DMS 273 treated with DMSO at 0.1 percent for 48 hours (cell line): ENCODE results near the gene GALNT5.
"Not testable (repeated sequence)": the region's sequence is repeated elsewhere in the genome, so short reads cannot be mapped to it uniquely, and the experiment has no call there.

Experiments
- DNase-seq: peaks from one replicate; lab custom pipeline; 2025; lab: John Stamatoyannopoulos, UW

GALNT5 gene

GRCh38 chr2:157246765-157247407 lies 10.6 kb upstream of the GALNT5 start:
- no peak for DNase-seq

GRCh38 chr2:157250836-157251235 lies 6.7 kb upstream of the GALNT5 start:
- DNase-seq = no peak

- no peak for DNase-seq
These were observed 5.6 kb upstream of the GALNT5 start for GRCh38 chr2:157251932-157252331.

- no peak for DNase-seq
These were observed 5.0 kb upstream of the GALNT5 start for GRCh38 chr2:157252529-157252928.

GRCh38 chr2:157254041-157254440 lies 3.5 kb upstream of the GALNT5 start:
- no peak for DNase-seq

- DNase-seq = no peak
These were observed 1.8 kb upstream of the GALNT5 start for GRCh38 chr2:157255746-157256145.

- no peak for DNase-seq
These were observed 879 bp upstream of the GALNT5 start for GRCh38 chr2:157256626-157257025.

- no peak for DNase-seq
These were observed 1.2 kb downstream of the GALNT5 start for GRCh38 chr2:157258520-157259326.

- no peak for DNase-seq
These were observed 1.9 kb downstream of the GALNT5 start for GRCh38 chr2:157259386-157259785.

GRCh38 chr2:157259960-157260359 lies 2.5 kb downstream of the GALNT5 start:
- DNase-seq = no peak

- no peak for DNase-seq
These were observed 3.2 kb downstream of the GALNT5 start for GRCh38 chr2:157260533-157261198.

GRCh38 chr2:157261199-157261782 lies 3.8 kb downstream of the GALNT5 start:
- DNase-seq = peak; percentile 70

GRCh38 chr2:157262248-157262647 lies 4.7 kb downstream of the GALNT5 start:
- no peak for DNase-seq

GRCh38 chr2:157264099-157264498 lies 6.6 kb downstream of the GALNT5 start:
- DNase-seq = no peak

GRCh38 chr2:157265825-157266224 lies 8.3 kb downstream of the GALNT5 start:
- DNase-seq = no peak

GRCh38 chr2:157267476-157267875 lies 10.0 kb downstream of the GALNT5 start:
- no peak for DNase-seq

GRCh38 chr2:157269060-157269459 lies 11.6 kb downstream of the GALNT5 start:
- no peak for DNase-seq

GRCh38 chr2:157269922-157270321 lies 12.4 kb downstream of the GALNT5 start:
- no peak for DNase-seq

GRCh38 chr2:157271590-157272203 lies 14.2 kb downstream of the GALNT5 start:
- DNase-seq = no peak

GRCh38 chr2:157279311-157279710 lies 21.8 kb downstream of the GALNT5 start:
- not testable (repeated sequence) for DNase-seq

- DNase-seq = no peak
These were observed 23.8 kb downstream of the GALNT5 start for GRCh38 chr2:157281316-157281715.

GRCh38 chr2:157283468-157283867 lies 26.0 kb downstream of the GALNT5 start:
- DNase-seq = no peak
